Inflammatory macrophage treated with lipopolysaccharide for 1 hour (primary cell): ENCODE data around the gene REPIN1.
A peak's percentile ranks its signal among the peaks of the same experiment; 100 is the strongest.

Experiments used
- DNase-seq, 2 donors: peaks; one replicate each; pipeline ENCODE4 v3.0.0-alpha.2; 2020 to 2022

REPIN1 gene

DNA sequence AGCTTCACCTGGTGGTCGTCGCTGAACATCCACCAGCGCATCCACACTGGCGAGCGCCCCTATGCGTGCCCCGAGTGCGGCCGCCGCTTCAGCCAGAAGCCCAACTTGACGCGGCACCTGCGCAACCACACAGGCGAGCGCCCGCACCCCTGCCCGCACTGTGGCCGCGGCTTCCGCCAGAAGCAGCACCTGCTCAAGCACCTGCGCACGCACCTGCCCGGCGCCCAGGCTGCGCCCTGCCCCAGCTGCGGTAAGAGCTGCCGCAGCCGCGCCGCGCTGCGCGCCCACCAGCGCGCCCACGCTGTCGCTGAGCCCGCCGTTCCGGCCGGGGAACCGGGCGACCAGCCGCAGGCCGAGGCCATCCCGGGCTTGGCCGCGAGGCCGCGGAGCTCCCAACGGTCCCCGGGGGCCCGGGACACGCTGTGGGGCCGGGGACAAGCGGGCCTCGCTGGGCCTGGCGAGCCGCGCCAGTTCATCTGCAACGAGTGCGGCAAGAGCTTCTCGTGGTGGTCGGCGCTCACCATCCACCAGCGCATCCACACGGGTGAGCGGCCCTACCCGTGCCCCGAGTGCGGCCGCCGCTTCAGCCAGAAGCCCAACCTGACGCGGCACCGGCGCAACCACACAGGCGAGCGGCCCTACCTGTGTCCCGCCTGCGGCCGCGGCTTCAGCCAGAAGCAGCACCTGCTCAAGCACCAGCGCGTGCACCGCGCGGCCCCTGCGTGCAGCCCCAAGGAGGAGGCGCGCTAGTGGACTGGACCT, 28.9 kb downstream of the REPIN1 start:
- DNase-seq = no peak

- DNase-seq = no peak
Measured at GRCh38 chr7:150398108-150398964, 29.7 kb downstream of the REPIN1 start.

DNA sequence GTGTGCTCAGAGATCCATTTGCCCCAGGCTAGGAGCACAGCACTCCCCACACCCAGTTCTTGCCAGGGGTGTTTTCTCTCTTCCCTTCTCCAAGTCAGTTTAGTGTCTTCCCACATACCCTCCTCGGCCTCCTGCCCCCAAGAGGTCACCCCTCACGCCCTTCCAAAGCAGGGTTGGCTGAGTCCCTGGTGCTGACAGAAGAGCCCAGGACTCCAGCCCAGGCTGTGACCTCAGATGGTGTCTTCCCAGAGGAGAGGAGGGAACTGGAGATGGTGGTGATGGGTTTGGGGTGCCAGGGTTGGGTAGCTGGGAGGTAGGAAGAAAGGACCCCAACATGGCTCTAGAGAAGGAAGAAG, 30.3 kb downstream of the REPIN1 start:
- DNase-seq = no peak

DNA sequence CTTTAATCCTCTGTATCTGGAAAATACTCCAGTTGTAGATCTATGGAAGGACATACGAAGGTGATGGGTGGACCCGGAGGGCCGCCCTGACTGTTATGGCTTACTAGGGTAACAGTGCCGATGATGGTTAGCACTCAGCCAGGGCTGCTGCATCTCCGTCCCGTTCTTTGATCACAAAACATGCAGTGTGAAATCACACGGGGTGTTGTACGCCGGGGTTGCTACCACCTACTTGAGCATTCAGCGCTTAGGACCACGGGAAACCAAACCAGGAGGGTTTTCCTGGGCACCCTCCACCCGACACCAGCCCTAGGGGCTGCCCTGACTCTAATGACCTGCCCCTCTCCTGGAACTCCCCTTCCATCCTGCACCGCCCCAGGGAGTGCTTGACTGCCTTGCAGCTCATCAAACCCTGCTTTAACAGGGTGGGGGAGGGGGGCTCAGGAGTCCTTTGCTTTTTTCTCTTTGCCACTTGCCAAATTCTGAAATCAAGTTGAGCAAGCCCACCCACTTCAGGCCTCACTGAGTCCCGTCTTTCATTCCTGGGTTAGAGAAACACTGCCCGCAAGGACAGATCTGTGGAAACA, 30.9 kb downstream of the REPIN1 start:
- no peak for DNase-seq

DNA sequence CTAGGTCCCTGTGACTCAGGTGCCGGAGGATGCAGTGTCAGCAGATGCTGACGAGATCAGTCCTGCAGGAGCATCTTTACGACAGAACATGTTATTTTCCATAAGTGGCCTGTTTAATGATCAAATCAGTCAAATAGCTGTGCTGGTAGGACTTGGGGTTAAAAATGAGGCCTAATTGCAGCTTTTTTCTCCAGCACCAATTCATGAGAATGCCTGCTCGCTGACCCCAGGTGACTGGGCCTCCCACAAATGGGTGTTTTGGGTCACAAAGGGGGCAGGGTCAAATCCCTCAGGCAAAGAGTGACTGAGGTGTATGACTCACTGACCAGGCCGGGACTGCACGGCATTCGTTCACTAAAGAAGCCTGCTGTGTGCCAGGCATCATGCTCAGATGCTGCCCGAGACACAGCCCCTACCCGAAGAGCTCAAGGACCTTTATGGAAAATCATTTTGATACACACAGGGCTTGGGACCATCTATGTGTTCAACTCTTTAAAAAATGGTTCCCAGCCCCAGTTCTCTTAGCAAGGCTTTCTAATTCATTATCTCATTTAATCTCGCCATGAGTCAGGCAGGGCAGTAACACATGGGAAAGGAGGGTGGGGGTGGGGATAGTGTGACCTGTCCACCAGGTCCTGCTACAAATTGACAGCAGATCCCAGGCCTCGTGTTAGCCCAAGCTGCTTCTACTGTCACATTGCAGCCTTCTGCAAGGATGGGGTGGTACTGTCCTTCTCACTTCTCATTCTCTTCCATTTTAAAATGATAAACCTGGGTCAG, 31.6 kb downstream of the REPIN1 start:
- DNase-seq = no peak

DNA sequence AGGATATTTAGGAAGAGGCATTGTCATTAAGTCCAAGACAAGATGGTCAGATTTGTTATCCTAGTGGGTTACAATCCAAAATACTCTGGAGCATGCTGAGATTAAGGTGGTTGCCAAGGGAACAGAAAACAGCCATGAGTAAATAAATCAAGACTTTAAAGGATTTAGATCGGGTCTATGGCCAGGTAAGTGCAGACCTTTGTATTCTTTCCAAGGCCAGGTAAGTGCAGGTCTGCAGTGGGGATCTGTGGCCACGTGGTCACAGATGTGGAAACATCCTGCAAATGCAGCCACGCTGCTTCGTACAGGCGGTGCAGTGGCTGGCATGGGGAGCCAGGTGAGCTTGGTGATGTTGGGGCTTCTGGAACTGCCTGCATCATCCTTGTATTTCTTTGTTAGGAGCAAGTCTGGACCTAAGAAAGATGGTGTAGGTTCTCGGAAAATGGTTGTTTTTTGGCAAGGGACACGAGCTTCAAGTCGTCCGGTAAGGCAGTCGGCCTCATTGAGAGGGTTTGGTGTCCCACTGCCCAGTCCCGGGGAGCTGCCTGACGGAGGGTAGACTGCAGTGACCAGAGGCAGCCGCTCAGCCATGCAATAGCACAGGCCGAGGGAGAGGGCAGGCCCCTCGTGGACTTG, 32.3 kb downstream of the REPIN1 start:
- no peak for DNase-seq

- peak; percentile 15 to 23 for DNase-seq
Measured at GRCh38 chr7:150401424-150401790, 32.8 kb downstream of the REPIN1 start.

DNA sequence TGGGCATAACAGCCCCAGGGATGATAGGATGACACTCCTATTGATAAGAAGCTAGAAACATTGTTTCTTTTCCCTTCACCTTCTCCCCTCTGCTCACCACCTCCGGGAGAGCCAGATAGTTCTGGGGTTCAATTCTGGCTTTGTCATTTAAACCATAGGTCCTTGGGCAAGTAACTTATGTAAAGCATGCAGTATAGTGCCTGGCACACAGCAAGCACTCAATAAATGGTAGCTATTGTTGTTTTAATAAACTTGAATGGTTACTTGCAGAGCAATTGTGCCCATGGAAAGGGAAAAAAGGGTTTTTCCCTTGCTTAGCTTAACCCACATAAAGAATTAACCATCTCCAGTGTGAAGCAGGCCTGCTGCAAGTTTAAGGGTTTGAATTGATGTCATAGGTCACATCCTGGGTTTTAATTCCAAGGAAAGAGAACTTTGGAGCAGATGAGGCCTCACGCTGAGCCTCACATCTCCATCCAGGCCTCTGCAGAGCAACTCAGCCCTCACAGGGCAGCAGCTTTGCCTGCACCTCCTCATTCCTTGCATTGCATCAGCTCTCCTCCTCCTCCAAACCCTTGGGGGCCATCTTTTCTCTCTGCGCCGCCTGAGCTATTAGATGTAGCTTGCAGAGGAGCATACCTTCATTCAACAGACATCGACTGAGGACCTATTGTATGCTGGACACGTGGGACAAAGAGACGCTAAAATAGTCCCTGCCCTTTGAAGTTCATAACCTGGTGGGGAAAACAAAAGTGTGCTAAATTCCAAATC, 33.4 kb downstream of the REPIN1 start:
- DNase-seq = no peak

GRCh38 chr7:150402671-150403321, 34.2 kb downstream of the REPIN1 start:
- no peak for DNase-seq

GRCh38 chr7:150403376-150404171, 35.0 kb downstream of the REPIN1 start:
- DNase-seq = no peak

GRCh38 chr7:150404172-150404804, 35.7 kb downstream of the REPIN1 start:
- DNase-seq = no peak

DNA sequence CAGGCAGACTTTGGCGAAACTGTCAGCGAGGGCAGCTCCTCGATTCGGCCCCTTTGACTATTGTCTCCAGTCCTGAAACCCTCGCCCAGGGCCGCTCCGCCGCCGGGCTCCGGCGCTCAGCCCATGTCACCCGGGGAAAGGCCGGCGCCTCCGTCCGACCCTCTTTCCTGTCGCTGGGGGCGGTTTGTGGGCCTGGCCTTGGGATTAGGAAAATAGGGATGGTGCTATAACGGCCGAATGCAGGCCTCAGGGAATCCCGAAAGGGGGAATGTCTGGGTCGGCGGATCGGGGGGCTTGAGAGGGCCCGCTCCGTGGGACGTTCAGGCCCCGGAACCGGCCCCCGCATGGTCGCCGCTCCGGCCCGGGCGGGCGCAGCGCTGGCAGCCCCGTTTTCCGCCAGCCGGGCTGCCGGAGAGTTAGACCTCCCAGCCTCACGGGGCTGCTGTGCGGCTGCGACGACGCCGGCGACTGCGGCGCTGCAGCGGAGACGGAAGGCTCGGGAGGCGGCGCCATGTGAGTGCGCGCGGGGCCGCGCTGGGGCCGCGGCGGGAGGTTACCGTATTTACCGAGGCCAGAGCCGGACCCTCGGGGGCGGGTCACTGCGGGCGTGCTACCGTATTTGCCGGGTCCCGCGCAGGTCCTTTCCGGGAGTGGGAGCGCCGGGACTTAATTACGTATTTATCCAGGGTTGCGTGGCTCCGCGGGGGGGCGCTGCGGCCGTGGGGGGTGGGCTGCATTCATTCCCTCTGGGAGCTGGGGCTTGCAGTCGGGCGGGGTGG, 36.4 kb downstream of the REPIN1 start:
- DNase-seq = peak; percentile 75 to 78

GRCh38 chr7:150405584-150406311, 37.1 kb downstream of the REPIN1 start:
- peak; percentile 3 to 43 for DNase-seq

DNA sequence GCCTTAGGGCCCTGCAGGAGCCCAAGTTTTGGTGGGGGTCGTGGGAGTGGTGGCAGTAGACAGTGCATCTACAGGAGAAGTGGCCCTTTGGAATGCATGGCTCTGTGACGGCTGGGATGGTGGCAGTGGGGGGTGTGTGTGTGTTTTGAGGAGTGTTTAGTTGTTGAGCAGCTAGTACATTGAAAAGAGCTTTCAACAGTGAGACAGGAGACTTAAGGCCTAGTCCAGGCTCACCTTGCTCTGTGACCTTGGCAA, 37.6 kb downstream of the REPIN1 start:
- DNase-seq = no peak

- DNase-seq = peak; percentile 23 to 37
Measured at GRCh38 chr7:150406567-150407421, 38.2 kb downstream of the REPIN1 start.

GRCh38 chr7:150407588-150408392, 39.2 kb downstream of the REPIN1 start:
- DNase-seq = no peak
